Measurements from ENCODE around the gene MCAT.

The MCAT gene

GRCh38 chr22:43088984-43089717 is 54.0 kb downstream of the MCAT start, which contains the start of gene TTLL1:
Gene TTLL1, minus strand, starts transcription at chr22:43089391. Its CDS starts 13,805 bp downstream, at chr22:43075586.
- peak; percentile 86 for DNase-seq

GRCh38 chr22:43088627-43088983 is 54.6 kb downstream of the MCAT start:
- DNase-seq, result no peak

GRCh38 chr22:43085658-43086606 is 57.3 kb downstream of the MCAT start:
- no peak for DNase-seq

Measured in activated T-cell treated with anti-CD3 and anti-CD28 coated beads, Interleukin-2, amount 50 U/mL, for 1 hour (primary cell).